NCI-H2081 (cell line): ENCODE data around the gene CORIN.

Experiments used
- DNase-seq, 2 experiments: peaks; one replicate each; lab custom pipeline; 2025; lab: John Stamatoyannopoulos, UW

The CORIN gene

GRCh38 chr4:47642985-47643760 is 194.7 kb downstream of the CORIN start:
- DNase-seq, result no peak

DNA sequence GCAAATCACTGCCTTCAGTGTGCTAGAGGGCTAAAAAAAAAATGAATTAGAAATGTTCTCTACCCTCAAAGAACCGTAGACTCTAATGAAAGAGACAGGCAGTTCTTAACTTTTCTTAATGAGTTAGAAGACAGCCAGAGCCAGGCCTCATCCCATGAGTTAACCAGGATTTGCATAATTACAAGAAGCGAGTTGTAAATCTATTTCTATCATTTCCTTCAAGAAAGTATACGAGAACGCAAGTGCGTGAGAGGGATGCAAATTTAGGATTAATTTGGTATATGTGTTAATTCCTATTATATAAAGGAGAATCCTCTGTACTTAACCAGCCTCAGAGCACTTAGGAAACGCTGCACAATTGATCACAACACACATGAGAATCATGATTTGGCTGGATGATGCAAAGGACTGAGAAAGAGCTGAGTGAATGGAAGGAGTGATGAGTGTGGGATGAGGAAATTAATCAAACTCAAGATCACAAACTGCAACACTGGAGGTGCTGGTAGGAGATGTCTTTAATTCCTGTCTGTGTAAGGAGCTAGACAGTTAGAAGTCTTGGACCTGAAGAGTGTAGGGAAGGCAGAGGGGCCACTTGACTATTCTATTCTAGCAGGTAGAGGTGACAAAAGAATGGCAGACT is 195.6 kb downstream of the CORIN start:
- no peak for DNase-seq

GRCh38 chr4:47641755-47642154 is 196.1 kb downstream of the CORIN start:
- no peak for DNase-seq

GRCh38 chr4:47640911-47641310 is 197.0 kb downstream of the CORIN start:
- no peak for DNase-seq

DNA sequence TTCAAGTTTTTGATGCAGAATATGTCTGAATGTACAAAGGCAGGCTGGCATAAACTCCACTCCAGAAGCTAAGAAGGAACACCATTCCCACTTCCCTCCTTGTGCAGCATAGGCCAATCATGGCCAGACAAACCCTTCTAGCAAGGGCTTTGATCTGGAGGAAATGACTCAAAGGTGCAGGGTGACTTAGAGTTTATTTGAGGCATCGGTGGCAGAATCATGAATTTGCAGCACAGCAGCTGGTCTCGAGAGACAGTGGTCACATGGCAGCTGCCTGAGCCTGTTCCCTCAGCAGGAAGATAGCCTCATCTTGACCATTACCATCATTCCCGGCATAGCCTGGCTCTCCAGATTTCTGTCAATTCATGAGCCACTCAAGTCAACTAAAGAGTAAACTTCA is 198.3 kb downstream of the CORIN start:
- DNase-seq, result no peak

- DNase-seq, result no peak
Observed at GRCh38 chr4:47631161-47631560, 206.7 kb downstream of the CORIN start.

GRCh38 chr4:47624031-47624441 is 213.8 kb downstream of the CORIN start:
- DNase-seq, result no peak

GRCh38 chr4:47621181-47621580 is 216.7 kb downstream of the CORIN start:
- DNase-seq, result no peak

DNA sequence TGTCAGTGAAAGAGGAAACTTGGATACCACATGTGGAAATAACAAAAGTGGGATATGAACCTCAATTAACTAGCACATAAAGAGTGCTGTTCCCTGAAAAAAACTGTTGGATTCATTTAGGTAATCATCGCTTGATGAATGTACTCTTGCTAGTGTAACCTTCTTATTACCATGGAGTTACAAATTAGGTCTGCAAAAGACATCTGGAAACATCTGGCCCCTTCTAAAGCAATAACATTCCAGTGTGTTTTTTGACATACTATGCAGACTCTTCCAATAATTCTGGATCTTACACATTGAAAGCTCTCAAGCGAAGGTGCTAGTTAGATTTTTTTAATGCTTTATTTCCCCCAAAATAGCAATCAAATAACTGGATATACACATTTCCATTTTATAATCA is 218.2 kb downstream of the CORIN start:
- DNase-seq, result no peak

GRCh38 chr4:47617607-47618006 is 220.3 kb downstream of the CORIN start:
- no peak for DNase-seq

GRCh38 chr4:47615385-47615784 is 222.5 kb downstream of the CORIN start:
- DNase-seq, result no peak

DNA sequence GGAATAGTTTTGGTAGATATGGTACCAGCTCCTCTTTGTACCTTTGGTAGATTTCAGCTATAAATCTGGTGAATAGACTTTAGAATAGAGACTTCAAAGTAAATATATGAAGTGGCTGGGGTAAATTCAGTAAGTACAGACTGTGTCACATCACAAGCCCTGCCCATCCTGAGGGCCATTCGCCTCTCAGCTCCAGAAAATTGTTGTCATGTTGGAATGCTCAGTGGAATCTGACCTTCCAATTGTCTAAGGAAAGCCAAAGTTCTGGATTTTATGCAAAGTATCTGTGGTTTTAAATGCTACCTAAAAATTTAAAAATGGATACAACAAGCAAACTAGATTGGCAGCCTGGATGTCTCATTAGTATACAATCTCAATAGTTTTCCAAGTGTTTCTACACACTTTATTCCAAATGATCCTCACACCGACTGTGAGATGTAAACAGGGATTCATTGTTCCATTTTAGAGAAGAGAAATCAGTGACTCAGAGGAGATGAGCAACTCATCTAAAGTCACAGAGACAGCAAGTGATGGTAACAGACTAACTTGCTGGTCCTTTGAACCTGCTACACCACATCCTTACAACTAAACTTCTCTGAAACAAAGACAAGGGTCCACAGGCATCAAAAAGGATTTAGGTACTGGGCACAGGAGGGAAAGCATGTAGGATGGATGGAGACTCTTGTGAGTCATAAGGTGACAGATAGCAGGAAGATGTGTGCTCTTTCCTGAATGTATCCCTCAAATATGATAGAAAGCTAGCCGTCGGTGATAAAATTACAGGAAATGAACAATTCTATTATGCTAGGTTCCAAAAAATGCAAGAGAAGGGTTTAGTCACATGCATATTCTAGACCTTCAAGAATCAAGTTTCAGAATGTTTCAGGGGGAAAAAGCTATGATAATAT is 225.5 kb downstream of the CORIN start:
- no peak for DNase-seq

DNA sequence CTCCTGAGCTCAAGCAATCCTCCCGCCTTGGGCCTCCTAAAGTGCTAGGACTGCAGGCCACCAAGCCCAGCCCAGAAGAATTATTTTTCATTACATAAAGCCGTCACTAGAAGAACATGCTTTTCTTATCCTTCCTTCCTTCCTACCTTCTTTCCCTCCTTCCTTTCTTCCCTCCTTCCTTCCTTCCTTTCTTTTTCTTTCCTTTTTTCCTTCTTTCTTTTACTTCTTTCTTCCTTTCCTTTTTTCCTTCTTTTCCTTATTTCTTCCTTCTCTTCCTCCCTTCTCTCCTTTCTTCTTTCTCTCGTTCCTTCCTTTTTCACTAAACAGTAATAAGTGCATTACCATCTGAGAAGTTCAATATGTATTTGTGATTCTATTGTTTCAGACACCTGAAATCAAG is 231.4 kb downstream of the CORIN start:
- DNase-seq, result no peak

DNA sequence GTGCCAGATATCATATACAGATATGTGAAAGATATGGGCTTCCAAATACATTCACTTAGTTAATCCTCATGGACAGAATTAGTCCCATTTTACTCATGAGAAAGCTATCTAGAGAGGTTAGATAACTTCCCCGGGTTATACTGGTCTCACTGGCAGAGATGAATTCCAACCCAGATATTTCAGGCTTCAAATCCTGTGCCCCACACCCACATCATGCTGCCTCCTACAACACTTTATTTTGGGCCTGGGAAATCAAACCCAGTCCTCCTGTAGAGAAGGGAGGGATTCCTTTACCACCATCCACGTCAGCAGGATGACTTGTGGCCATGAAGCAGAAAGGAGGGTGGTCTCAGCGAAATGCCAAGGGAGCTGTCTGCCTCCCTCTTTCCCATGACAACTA is 239.0 kb downstream of the CORIN start:
- no peak for DNase-seq

DNA sequence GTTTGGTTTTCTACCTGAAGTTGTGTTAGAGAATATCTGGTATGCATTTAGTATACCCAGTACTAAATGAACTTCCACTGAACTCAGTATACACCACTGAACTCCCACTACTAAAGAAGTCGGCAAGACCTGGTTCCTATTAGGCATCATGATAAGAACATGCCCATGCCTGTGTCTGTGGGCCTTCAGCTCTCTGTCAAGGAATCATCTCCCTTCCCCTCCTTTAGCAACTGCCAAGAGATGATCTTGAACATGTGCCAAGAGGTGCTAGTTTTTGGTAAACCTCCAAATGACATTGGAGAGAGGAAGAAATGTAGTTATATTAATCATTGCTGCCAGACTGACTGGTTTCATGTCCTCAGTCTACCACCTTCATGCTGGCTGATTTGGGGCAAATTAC is 239.5 kb downstream of the CORIN start:
- DNase-seq, result no peak

DNA sequence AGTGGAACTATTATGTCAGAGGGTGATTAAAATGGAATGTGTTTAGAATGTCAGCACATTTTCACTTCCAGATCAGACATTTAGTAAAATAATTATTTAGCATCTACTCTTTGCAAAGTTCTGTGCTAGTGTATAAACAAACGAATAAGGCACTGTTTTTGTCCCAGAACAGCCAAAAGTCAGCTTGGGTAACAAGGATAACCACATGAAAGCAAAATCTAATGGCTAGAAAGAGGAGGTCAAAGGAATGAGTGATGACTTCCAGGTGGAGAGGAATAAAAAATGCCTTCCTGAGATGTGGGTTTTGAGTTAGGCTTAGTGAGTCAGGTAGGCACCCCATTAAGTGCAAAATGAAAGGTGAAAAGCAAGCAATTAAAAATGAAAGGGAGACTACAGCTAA is 240.2 kb downstream of the CORIN start:
- DNase-seq, result no peak

DNA sequence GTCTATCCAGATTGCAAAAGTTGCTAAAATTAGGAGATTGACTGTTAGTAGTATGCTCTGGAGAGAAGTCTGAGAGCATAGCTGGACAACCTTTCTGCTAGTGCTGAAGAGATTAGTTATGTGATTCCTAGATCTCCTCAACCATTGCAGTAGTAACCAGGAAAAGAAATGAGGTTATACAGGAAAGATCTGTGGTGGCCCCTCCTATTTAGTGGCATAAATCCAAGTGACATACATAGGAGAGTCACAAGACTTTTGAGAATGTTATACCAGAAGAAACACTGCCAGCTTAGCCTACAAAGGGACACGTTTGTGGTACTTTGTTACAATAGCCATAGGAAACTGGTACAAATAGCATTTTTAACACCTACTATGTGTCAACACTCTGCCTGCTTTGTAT is 247.5 kb downstream of the CORIN start:
- no peak for DNase-seq

DNA sequence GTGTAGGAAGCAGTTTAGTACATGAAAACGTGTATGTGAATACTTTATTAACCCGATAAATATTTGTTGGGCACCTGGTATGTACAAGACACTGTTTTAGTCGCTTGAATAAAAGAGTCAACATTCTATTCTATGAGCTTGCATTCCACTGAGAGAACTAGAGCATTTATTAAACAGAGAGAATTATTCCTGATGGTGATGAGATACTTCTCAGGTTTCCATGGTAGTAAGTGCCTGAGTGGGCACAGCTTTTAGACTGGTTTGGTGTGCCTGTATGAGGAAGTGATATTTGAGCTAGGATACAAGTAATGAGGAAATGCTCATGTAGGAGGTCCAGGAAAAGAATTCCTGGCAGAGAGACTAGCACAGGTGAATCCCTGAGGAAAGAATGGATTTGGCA is 258.6 kb downstream of the CORIN start:
- DNase-seq, result no peak

DNA sequence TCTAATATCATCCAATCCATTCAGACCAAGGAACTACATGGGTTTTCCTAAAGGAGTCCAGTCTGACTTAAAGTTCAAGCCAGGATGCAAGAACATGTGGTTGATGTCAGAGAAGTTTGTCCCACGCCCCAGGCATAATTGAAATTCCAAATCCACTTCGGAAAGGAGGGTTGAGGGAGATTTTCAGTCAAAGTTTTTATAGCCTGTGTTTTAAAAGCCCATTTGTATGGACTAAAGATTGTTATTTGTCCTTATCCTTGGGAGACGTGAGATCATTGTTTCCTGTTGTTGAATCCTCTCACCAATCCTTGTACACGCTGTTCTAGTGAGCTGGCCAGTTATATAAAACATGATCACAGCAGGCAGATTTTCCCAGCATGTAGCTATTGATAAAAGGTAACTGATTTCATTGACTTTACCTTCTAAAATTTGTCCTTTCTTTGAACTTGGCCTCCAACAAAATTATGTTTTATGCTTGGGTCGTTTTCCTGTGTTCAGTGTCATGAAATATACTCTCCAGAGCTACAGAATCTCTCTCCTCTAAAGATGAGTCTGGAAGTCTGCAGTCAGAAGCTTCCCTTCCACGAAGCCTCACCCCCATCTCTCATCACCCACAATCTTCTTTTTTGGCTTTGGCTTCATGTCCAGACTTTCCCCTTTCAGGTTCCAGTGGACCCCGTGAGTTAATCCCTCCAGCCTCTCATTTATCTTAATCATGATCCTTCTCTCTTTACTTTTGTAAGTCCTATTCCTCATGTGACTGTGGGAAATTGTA is 259.9 kb downstream of the CORIN start:
- no peak for DNase-seq

GRCh38 chr4:47572981-47573380 is 264.9 kb downstream of the CORIN start:
- no peak for DNase-seq

GRCh38 chr4:47570816-47571215 is 267.1 kb downstream of the CORIN start:
- DNase-seq, result no peak

- DNase-seq, result no peak
Observed at GRCh38 chr4:47567511-47567910, 270.4 kb downstream of the CORIN start.
